Sigmoid colon (tissue), 3 donors: Measurements from ENCODE around the gene LSM14A.
"Not testable (repeated sequence)": the region's sequence is repeated elsewhere in the genome, so short reads cannot be mapped to it uniquely, and the experiment has no call there.

Experiments
- CTCF ChIP-seq, 4 experiments: fragments of 450-650 bp in 3 of 4; fragments of 200-600 bp in 1 of 4; IDR thresholded peaks; one replicate each; pipeline ENCODE4 v1.5.1; 2016 to 2019; ENCODE audit warnings: antibody characterized with exemption in 4 of 4, mild to moderate bottlenecking in 3 of 4, moderate library complexity in 2 of 4
- POLR2A ChIP-seq, 2 donors: fragments of 450-650 bp; IDR thresholded peaks; one replicate each; pipeline ENCODE4 v1.6.1; 2016; ENCODE audit warnings: antibody characterized with exemption in 2 of 2, mild to moderate bottlenecking in 2 of 2, moderate library complexity in 2 of 2

- not testable (repeated sequence) for TF ChIP-seq CTCF, POLR2A (IDR thresholded peaks at IDR 0.05)
These were observed 2.7 kb upstream of the LSM14A start for GRCh38 chr19:34169475-34170199.
